ENCODE data around the gene CAPN10. TPM values are rescaled to one million over a fixed set of nuclear protein-coding genes. Genes with fewer than 3 reads are reported as not detected.

Gene CAPN10
- total RNA-seq, 1 donor from 2014 or later: 31.2 TPM

GRCh38 chr2:240605867-240606743, 19.6 kb downstream of the CAPN10 start:
- H3K4me3 ChIP-seq: no peak overlapping the region
- no peak for TF ChIP-seq CTCF (IDR thresholded peaks at IDR 0.05; ENCODE audit: borderline replicate concordance)
- no peaks in the 10 kb centered on the region for H3K36me3 ChIP-seq
- peaks cover 15% of the 10 kb centered on the region for H3K4me1 ChIP-seq
- no peak overlapping the region for H3K27ac ChIP-seq (replicated peaks)
- no peaks in the 10 kb centered on the region for H3K27me3 ChIP-seq (ENCODE audit: low read depth)
- DNase-seq: no peak
- intact Hi-C loops (cut with micrococcal nuclease): no loop called here
- H3K9me3 ChIP-seq (replicated peaks): no peaks in the 10 kb centered on the region

DNA sequence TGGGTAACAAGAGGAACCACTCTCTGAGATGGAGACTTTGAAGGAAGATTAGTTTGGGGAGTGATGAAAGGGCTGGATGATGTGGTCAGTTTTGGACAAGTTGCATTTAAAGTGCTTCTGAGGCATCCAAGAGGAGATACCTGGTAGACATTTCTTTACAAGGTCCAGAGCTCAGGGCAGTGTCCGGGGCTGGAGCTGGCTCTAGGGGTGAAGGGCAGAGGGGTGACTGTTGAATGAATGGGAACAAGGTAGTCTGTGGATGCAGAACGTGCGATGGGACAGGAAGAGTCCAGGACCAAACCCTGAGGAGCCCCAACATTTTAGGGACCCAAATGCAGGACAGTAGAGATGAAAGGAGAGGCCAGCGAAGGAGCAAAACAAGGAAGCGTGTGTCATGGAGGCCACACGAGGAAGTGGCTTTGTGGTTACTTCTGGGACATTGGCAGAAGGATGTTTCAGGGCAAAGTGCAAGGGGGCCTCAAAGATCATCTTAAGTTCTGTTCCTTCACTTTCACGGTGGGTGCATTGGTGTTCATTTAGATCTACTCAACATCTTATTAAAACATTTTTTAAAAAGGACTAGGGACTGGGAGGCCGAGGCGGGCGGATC, 25.2 kb downstream of the CAPN10 start:
- intact Hi-C loops (cut with micrococcal nuclease): loop anchor here (5.0 kb wide), 1 partner anchor 136 kb away; no protein-coding TSS in a partner anchor
- no peak for TF ChIP-seq CTCF (IDR thresholded peaks at IDR 0.05; ENCODE audit: borderline replicate concordance)
- no peak overlapping the region for H3K4me3 ChIP-seq
- H3K27me3 ChIP-seq (ENCODE audit: low read depth): no peaks in the 10 kb centered on the region
- no peak for DNase-seq
- no peaks in the 10 kb centered on the region for H3K9me3 ChIP-seq (replicated peaks)
- no peaks in the 10 kb centered on the region for H3K4me1 ChIP-seq
- no peaks in the 10 kb centered on the region for H3K36me3 ChIP-seq
- H3K27ac ChIP-seq (replicated peaks): no peak overlapping the region

GRCh38 chr2:240613781-240614180, 27.2 kb downstream of the CAPN10 start:
- Histone ChIP-seq H3K27ac (replicated peaks) (no peak overlapping the region), H3K27me3 (ENCODE audit: low read depth) (no peaks in the 10 kb centered on the region), H3K4me3 (no peak overlapping the region), H3K9me3 (replicated peaks) (no peaks in the 10 kb centered on the region), H3K36me3 (peaks cover 4% of the 10 kb centered on the region), H3K4me1 (no peaks in the 10 kb centered on the region)
- no peak for TF ChIP-seq CTCF (IDR thresholded peaks at IDR 0.05; ENCODE audit: borderline replicate concordance)
- intact Hi-C loops (cut with micrococcal nuclease): loop anchor here (5.0 kb wide), 1 partner anchor 134 kb away; no protein-coding TSS in a partner anchor
- no peak for DNase-seq

GRCh38 chr2:240614391-240614790, 27.9 kb downstream of the CAPN10 start:
- intact Hi-C loops (cut with micrococcal nuclease): loop anchor here (5.0 kb wide), 1 partner anchor 133 kb away; no protein-coding TSS in a partner anchor
- TF ChIP-seq CTCF (IDR thresholded peaks at IDR 0.05; ENCODE audit: borderline replicate concordance): no peak
- no peaks in the 10 kb centered on the region for H3K27me3 ChIP-seq (ENCODE audit: low read depth)
- no peaks in the 10 kb centered on the region for H3K9me3 ChIP-seq (replicated peaks)
- no peak overlapping the region for H3K4me3 ChIP-seq
- H3K36me3 ChIP-seq: peaks cover 4% of the 10 kb centered on the region
- H3K27ac ChIP-seq (replicated peaks): no peak overlapping the region
- no peaks in the 10 kb centered on the region for H3K4me1 ChIP-seq
- DNase-seq: no peak

- Histone ChIP-seq H3K9me3 (replicated peaks) (no peaks in the 10 kb centered on the region), H3K4me1 (no peaks in the 10 kb centered on the region), H3K36me3 (peaks cover 4% of the 10 kb centered on the region), H3K27me3 (ENCODE audit: low read depth) (no peaks in the 10 kb centered on the region), H3K27ac (replicated peaks) (no peak overlapping the region), H3K4me3 (no peak overlapping the region)
- DNase-seq: no peak
- intact Hi-C loops (cut with micrococcal nuclease): no loop called here
- no peak for TF ChIP-seq CTCF (IDR thresholded peaks at IDR 0.05; ENCODE audit: borderline replicate concordance)
Measured at GRCh38 chr2:240615396-240615795, 28.9 kb downstream of the CAPN10 start.
